Measurements from ENCODE around the gene KDM6B.

GRCh38 chr17:7803981-7804380, 30.0 kb upstream of the KDM6B start:
- TF ChIP-seq, protein P1, sequence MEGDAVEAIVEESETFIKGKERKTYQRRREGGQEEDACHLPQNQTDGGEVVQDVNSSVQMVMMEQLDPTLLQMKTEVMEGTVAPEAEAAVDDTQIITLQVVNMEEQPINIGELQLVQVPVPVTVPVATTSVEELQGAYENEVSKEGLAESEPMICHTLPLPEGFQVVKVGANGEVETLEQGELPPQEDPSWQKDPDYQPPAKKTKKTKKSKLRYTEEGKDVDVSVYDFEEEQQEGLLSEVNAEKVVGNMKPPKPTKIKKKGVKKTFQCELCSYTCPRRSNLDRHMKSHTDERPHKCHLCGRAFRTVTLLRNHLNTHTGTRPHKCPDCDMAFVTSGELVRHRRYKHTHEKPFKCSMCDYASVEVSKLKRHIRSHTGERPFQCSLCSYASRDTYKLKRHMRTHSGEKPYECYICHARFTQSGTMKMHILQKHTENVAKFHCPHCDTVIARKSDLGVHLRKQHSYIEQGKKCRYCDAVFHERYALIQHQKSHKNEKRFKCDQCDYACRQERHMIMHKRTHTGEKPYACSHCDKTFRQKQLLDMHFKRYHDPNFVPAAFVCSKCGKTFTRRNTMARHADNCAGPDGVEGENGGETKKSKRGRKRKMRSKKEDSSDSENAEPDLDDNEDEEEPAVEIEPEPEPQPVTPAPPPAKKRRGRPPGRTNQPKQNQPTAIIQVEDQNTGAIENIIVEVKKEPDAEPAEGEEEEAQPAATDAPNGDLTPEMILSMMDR (IDR thresholded peaks at IDR 0.05): no peak
- TF ChIP-seq ZFX (IDR thresholded peaks at IDR 0.05; ENCODE audit: borderline replicate concordance): no peak
